Peyer's patch (tissue), 4 donors: Measurements from ENCODE around the gene BANF1.

Experiments
- CTCF ChIP-seq, 6 experiments: fragments of 450-650 bp in 4 of 6; fragments of 200-600 bp in 2 of 6; sonication (generic) in 1 of 6; IDR thresholded peaks; one replicate each; pipeline ENCODE4 v1.5.1; 2017 to 2019; ENCODE audit warnings: antibody characterized with exemption in 6 of 6, mild to moderate bottlenecking in 3 of 6, moderate library complexity in 1 of 6
- POLR2A ChIP-seq, 2 donors: fragments of 450-650 bp; IDR thresholded peaks; one replicate each; pipeline ENCODE4 v1.5.1; 2017; ENCODE audit warnings: antibody characterized with exemption in 2 of 2, mild to moderate bottlenecking in 2 of 2, moderate library complexity in 2 of 2

GRCh38 chr11:66008468-66009101 lies 6.3 kb downstream of the BANF1 start:
- TF ChIP-seq CTCF (IDR thresholded peaks at IDR 0.05) (no peak), POLR2A (IDR thresholded peaks at IDR 0.05) (no peak)
